ENCODE data around the gene ZNF846.
"Not testable (repeated sequence)": the region's sequence is repeated elsewhere in the genome, so short reads cannot be mapped to it uniquely, and the experiment has no call there.

ZNF846 gene

DNA sequence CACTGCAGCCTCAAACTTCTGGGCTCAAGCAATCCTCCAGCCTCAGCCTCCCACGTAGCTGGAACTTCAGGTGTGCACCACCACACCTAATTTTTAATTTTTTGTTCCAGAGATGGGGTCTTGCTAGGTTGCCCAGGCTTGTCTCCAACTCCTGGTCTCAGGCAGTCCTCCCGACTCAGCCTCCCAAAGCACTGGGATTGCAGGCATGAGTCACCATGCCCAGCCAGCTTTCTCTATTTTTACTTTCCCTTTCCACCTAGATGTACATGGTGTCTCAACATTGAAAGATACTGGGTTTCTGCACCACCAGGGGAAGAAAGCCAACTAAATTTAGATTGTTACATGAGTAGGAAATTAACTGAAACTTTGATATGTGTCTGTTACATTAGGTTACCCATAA, 13.8 kb upstream of the ZNF846 start:
- DNase-seq: no peak

DNA sequence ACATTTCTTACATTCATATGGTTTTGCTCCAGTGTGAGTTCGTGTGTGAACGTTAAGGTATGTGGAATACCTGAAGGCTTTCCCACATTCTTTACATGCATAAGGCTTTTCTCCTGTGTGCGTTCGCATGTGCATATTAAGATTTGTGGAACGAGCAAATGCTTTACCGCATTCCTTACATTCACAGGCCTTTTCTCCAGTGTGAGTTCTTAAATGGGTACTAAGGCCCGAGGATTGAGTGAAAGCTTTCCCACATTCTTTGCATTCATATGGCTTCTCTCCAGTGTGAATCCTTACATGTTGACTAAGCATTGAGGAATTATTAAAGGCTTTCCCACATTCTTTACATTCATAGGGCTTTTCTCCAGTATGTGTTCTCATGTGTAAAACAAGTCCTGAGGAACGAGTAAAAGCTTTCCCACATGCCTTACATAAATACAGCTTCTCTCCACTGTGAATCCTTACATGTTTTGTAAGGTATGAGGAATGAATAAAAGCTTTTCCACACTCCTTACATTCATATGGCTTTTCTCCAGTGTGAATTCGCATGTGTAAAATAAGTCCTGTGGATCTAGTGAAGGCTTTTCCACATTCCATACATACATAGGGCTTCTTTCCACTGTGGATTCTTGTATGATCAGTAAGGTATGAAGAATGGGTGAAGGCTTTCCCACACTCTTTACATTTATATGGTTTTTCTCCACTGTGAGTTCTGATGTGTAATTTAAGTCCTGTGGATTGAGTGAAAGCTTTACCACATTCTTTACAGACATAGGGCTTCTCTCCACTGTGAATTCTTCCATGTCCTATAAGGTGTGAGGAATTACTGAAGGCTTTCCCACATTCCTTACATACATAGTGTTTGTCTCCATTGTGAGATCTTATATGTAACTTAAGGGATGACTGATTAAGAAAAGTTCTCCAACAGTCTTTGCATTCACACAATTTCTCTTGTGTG, 10.7 kb downstream of the ZNF846 start:
- no peak for DNase-seq

DNA sequence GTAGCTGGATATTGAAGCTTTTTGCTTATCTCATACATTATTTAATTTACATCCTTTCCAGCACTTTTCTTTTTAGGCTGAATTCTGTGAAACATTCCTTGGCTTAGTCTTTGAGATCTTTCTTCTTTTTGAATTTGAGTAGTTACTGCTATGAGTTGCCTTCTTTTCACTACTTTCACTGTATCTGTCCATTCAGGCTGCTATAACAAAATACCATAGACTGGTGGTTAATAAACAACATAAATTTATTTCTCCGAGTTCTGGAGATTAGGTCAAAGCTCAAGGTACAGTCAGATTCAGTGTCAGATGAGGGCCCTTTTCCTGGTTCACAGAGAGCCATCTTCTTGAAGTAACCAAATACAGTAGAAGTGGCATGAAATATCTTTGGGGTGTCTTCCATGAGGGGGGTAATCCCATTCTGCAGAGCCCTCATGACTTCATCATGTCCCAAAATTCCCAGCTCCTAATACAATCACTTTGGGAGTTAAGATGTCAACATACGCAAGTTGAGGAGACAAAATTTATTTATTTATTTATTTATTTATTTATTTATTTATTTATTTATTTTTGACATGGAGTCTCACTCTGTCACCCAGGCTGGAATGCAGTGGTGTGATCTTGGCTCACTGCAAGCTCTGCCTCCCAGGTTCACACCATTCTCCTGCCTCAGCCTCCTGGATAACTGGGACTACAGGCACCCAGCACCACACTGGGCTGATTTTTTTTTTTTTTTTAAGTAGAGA, 15.7 kb downstream of the ZNF846 start:
- DNase-seq: no peak

DNA sequence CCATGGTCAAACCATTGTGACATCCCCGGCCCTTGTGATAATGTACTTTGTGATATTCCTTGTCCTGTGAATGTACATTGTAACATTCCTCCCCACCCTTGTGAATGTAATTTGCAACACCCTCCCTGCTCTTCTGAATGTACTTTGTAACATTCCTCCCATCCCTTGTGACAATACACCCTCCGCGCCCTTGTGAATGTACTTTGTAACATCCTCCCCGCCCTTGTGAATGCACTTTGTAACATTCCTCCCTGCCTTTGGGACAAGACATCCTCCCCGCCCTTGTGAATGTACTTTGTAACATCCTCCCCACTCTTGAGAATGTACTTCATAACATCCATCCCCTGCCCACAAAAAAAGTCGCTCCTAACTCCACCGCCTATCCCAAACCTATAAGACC, 17.1 kb downstream of the ZNF846 start:
- DNase-seq: no peak

DNA sequence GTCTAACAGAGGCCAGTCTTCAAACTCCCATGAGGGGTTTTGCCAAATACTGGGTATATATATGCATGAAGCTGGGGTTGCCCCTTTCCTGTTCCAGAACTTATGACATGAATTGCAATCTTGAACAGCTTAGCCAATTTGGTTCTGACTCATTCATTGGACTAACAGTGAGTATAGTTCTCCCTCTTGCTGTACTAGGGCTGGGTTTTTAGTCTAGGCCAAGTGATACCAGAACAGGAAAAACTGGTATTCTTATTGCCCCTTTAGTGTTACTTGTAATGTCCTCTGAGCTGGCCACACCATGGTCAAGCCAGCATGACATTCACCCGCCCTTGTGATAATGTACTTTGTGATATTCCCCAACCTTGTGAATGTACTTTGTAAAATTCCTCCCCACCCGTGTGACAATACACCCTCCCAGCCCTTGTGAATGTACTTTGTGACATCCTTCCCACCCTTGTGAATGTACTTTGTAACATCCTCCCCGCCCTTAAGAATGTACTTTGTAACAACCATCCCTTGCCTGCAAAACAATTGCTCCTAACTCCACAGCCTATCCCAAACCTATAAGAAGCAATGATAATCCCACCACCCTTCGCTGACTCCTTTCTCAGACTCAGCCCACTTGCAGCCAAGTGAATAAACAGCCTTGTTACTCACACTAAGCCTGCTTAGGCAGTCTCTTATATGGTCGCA, 26.9 kb downstream of the ZNF846 start:
- no peak for DNase-seq

DNA sequence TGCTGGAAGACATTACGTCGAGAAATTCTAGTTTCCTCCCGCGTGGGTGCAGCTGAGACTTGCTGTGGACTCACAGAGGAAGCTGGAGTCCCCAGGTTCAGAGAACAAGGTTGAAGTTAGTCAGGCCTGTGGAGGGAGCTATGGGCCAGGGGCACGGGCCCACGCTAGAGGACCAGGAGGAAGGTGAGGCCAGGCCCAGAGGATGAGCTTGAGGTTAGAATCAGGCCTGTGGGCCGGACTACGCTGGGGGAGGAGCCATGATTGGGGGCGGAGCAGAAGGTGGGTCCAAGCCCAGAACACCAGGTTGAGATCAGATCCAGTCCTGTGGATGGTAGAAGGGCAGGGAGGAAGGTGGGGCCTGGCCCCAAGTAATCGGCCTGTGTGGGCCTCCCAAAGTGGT, 32.6 kb downstream of the ZNF846 start:
- no peak for DNase-seq

DNA sequence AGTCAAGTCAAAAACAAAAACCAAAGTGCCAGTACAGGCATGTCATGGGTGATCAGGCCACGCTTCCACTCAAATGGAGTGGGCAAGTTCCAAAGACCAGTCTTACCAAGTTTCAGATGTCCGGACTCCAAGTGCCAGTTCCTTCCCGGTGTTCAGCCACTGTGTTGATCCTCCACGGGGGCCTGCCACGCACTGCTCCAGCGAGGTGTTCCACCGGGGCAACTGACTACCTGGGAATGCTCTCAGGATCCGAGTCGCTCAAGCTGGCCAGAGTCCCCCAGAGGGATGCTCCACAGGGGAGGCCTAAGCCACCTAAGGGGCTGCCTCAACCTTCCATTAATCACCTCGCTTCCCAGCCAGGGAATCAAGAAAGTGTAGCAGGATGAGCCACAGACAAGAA, 38.5 kb downstream of the ZNF846 start:
- DNase-seq: not testable (repeated sequence)

DNA sequence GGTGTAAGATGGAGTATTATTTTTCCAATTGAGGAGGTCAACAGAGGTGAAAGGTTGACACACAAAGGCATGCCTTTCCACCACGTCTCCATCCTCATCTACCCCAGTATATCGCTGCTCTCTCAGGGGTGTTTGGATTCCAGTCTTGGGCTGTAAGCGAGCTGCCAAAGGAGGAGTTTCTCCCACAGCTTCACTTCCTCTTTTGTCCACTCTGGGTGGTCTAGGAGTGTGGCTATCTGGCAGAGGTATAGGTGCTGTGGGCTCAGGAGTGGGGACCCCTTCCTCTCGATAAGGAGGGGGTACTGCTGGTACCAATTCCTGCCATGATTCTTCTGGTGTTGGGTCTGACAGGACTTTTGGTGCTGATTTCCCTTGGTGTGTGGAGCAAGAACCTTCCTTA, 39.4 kb downstream of the ZNF846 start:
- no peak for DNase-seq

DNA sequence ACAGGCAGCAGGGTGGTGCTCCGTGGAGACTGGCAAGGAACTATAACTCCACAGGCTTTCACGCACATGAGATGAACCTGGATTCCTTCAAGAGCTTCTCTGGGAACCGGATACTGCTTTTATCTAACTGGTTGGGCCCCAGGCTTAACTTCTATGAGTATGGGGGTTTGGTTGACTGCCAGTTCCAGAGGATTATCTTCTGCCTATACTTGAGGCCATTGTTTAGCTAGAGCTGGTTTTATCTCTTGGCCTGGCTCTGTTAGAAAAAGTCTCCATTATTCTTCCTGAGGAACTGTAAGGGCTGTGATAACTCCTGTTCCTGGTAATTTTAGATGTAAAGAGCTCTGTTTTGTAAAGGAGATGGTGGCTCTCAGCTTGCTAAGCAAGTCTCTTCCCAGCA, 40.9 kb downstream of the ZNF846 start:
- DNase-seq: no peak

DNA sequence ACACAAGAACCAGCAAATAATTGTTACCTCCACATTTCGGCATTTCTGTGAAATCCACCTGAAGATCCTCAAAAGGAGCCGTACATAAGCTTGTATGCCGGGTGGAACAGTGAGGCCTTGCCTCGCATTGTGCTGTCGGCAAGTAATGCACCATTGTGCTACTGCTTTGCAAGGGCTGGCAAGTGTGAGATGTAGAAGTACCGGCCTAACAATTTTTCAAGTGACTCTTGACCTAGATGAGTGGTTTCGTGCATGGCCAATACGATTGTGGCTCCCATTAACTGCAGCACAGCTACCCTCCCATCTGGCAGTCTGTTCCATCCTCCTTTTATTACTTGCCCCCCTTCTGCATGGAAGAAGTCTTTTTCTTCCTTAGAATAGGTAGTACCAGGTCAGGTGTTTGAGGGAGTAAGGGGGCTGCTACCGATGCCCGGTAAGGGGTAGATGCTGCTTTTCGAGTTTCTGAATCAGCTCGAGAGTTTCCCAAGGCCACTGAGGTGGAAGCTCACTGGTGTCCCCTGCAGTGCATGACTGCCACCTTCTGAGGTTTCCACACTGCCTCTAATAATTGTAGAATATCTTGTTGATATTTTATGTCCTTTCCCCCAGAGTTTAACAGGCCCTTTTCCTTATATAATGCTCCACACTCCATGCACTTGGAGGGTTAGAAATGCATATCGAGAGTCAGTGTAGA, 42.9 kb downstream of the ZNF846 start:
- not testable (repeated sequence) for DNase-seq

DNA sequence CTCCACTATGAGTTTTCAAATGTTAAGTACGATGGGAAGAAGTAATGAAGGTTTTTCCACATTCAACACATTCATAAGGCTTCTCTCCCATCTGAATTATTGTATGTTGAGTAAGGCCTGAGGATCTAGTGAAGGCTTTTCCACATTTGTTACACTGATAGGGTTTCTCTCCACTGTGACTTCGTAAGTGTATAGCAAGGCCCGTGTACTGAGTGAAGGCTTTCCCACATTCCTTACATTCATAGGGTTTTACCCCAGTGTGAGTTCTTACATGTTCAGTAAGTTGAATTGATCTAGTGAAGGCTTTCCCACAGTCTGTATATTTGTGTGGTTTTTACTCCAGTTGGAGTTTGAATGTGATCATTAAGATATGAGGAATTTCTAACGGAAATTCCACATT, 44.4 kb downstream of the ZNF846 start:
- no peak for DNase-seq

DNA sequence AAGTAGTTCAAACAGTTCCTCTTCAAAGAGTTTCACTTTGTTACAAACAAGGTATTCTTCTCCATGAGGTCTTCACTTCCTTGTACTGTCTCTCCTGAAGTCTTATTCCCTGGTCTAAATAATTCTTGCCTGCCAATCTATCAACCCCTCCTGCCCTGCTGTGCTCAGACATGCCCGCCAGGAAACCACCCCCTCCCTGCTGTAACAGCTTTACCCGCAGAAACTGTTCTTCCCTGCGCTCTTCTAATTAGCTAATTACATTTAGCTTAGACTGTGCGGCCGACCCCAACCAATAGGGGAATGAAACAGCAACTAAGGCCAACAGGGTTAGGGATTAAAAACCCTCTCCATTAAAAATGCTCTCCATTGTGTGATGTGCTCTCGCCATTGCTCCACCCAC, 46.7 kb downstream of the ZNF846 start:
- no peak for DNase-seq

DNA sequence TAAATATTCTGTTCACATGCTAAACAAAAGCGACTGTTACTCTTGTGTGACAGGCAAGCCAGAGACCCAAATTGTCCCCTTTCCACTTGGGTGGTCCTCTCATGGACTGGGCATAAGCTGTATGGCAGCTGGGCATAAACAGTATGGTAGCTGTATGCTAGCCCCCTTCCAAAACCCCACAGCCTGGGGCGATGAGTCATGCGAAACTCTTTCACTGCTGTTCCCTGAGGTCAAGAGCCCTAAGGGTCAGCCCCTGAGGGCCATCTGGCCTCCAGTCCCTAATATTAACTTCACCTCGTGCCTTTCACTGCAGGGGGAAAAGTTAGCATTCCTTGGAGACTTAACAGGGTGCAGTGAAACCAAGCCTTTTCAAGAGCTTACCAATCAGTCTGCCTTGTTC, 48.0 kb downstream of the ZNF846 start:
- no peak for DNase-seq

DNA sequence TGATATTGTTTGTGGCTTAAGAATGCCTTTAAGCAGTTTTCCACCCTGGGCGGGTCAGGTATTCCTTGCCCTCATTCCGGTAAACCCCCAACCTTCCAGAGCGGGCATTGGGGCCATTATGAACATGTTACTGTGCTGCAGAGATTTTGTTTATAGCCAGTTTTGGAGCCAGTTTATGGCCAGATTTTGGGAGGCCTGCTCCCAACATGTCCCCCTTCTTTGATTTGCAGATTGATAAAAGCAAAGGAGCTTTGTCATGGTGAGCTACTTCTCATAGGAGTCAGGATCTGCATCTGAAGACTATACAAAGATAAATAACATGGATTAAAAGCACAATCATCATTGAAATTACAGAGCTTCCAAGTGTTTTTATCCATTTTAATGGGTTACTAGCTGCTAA, 56.7 kb downstream of the ZNF846 start:
- no peak for DNase-seq

DNA sequence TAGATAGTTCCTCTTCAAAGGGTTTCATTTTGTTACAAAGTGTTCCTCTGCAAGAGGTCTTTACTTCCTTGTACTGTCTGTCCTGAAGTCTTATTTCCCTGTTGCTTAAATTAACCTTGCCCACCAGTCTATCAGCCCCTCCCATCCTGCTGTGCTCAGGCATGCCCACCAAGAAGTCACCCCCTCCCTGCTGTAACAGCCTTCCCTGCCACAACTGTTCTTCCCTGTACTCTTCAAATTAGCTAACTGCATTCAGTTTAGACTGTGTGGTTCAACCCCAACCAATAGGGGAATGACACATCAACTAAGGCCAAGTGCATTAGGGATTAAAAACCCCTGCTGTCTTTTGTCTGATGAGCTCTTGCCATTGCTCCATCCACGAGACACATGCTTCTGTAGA, 59.2 kb downstream of the ZNF846 start:
- peak in 1 of 2 experiments; percentile 9 for DNase-seq

DNA sequence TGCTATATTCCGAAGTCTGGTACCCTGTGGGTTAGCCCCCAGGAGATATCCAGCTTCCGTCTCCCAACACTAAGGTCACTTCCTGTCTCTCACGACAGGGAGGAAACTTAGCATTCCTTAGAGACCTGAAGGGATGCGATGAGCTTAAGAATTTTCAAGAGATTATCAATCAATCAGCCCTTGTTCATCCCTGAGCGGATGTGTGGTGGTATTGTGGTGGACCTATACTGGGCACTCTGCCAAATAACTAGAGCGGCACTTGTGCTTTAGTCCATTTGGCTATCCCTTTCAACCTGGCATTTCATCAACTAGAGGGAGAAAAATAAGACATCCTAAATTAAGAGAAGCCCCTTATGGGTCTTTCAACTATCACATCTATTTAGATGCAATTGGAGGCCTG, 62.7 kb downstream of the ZNF846 start:
- DNase-seq: no peak

DNA sequence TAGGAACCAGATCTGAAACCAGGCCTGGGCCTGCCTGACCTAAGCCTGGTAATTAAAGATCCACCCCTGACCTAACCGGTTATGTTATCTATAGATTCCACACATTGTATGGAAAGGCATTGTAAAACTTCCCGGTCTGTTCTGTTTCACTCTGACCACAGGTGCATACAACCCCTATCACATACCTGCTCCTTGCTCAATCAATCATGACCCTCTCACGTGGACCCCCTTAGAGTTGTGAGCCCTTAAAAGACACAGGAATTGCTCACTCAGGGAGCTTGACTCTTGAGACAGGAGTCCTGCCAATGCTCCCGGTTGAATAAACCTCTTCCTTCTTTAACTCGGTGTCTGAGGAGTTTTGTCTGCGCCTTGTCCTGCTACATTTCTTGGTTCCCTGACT, 66.4 kb downstream of the ZNF846 start:
- DNase-seq: no peak
